HEK293 (cell line): ENCODE data around the gene PSMD9.

Experiments
- ZNF521 ChIP-seq: fragments of 450-650 bp; formaldehyde crosslinking; IDR thresholded peaks from 2 replicates; pipeline ENCODE4 v1.5.1; 2017; ENCODE audit warnings: missing biosample characterization, mild to moderate bottlenecking, missing genetic modification characterization
- ZNF561 ChIP-seq: fragments of 450-650 bp; IDR thresholded peaks from 2 replicates; pipeline ENCODE4 v1.5.1; 2018; ENCODE audit warnings: missing biosample characterization, missing genetic modification characterization, borderline replicate concordance
- TF ChIP-seq, protein P1 (sequence below): fragments of 450-650 bp; formaldehyde crosslinking; IDR thresholded peaks from 2 replicates; pipeline ENCODE4 v1.5.1; 2016; ENCODE audit warnings: missing biosample characterization, missing genetic modification characterization
- TF ChIP-seq, protein P2 (sequence below): fragments of 450-650 bp; formaldehyde crosslinking; IDR thresholded peaks from 2 replicates; pipeline ENCODE4 v1.5.1; 2016; ENCODE audit warnings: missing biosample characterization, missing genetic modification characterization
- TF ChIP-seq, protein P3 (sequence below): sonication (generic); formaldehyde crosslinking; IDR thresholded peaks from 2 replicates; pipeline ENCODE4 v1.8.1; 2022; ENCODE audit warnings: mild to moderate bottlenecking, moderate library complexity, missing genetic modification reagents

DNA sequence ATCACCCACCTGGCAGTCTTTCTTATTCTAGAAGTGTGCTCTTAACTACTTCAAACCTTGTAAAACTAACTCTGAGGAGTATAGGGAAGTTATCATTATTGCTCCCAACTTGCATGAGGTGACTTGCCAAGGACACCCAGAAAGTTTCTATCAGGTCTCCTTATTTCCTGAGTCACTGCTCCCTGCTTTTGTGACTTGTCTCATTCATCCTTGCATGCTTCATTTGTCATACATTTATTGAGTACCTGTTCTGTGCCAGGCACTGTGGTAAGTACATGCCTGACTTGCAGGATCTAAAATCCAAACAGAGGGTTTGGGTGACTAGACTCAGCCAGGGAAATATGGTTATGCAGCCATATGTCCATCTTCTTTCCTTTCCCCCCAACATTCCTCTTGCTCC lies 55.3 kb downstream of the PSMD9 start:
- TF ChIP-seq ZNF521 (no peak), ZNF561 (tag by site-specific recombination) (no peak)
- TF ChIP-seq, protein P1, sequence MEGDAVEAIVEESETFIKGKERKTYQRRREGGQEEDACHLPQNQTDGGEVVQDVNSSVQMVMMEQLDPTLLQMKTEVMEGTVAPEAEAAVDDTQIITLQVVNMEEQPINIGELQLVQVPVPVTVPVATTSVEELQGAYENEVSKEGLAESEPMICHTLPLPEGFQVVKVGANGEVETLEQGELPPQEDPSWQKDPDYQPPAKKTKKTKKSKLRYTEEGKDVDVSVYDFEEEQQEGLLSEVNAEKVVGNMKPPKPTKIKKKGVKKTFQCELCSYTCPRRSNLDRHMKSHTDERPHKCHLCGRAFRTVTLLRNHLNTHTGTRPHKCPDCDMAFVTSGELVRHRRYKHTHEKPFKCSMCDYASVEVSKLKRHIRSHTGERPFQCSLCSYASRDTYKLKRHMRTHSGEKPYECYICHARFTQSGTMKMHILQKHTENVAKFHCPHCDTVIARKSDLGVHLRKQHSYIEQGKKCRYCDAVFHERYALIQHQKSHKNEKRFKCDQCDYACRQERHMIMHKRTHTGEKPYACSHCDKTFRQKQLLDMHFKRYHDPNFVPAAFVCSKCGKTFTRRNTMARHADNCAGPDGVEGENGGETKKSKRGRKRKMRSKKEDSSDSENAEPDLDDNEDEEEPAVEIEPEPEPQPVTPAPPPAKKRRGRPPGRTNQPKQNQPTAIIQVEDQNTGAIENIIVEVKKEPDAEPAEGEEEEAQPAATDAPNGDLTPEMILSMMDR: no peak
- TF ChIP-seq, protein P2, sequence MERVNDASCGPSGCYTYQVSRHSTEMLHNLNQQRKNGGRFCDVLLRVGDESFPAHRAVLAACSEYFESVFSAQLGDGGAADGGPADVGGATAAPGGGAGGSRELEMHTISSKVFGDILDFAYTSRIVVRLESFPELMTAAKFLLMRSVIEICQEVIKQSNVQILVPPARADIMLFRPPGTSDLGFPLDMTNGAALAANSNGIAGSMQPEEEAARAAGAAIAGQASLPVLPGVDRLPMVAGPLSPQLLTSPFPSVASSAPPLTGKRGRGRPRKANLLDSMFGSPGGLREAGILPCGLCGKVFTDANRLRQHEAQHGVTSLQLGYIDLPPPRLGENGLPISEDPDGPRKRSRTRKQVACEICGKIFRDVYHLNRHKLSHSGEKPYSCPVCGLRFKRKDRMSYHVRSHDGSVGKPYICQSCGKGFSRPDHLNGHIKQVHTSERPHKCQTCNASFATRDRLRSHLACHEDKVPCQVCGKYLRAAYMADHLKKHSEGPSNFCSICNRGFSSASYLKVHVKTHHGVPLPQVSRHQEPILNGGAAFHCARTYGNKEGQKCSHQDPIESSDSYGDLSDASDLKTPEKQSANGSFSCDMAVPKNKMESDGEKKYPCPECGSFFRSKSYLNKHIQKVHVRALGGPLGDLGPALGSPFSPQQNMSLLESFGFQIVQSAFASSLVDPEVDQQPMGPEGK (tag by site-specific recombination): no peak
- TF ChIP-seq, protein P3, sequence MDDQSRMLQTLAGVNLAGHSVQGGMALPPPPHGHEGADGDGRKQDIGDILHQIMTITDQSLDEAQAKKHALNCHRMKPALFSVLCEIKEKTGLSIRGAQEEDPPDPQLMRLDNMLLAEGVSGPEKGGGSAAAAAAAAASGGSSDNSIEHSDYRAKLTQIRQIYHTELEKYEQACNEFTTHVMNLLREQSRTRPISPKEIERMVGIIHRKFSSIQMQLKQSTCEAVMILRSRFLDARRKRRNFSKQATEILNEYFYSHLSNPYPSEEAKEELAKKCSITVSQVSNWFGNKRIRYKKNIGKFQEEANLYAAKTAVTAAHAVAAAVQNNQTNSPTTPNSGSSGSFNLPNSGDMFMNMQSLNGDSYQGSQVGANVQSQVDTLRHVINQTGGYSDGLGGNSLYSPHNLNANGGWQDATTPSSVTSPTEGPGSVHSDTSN: no peak
